Activated CD8-positive, alpha-beta memory T cell treated with anti-CD3 and anti-CD28 coated beads for 48 hours (primary cell): ENCODE results near the gene CHRM2.
"Not testable (repeated sequence)": the region's sequence is repeated elsewhere in the genome, so short reads cannot be mapped to it uniquely, and the experiment has no call there.

Experiments used
- DNase-seq, 3 experiments: peaks; one replicate each; pipeline ENCODE4 v3.0.0-alpha.2; 2020; ENCODE audit warnings: low read depth in 2 of 3, low spot score in 2 of 3

Gene CHRM2

GRCh38 chr7:136868496-136869000 is at the start of gene CHRM2:
Gene CHRM2 (plus strand): TSS chr7:136868652. CDS start chr7:137014866, 146,214 bp downstream.
- no peak for DNase-seq

- not testable (repeated sequence) for DNase-seq
These were observed 37.1 kb upstream of the CHRM2 start for GRCh38 chr7:136831398-136831797.

DNA sequence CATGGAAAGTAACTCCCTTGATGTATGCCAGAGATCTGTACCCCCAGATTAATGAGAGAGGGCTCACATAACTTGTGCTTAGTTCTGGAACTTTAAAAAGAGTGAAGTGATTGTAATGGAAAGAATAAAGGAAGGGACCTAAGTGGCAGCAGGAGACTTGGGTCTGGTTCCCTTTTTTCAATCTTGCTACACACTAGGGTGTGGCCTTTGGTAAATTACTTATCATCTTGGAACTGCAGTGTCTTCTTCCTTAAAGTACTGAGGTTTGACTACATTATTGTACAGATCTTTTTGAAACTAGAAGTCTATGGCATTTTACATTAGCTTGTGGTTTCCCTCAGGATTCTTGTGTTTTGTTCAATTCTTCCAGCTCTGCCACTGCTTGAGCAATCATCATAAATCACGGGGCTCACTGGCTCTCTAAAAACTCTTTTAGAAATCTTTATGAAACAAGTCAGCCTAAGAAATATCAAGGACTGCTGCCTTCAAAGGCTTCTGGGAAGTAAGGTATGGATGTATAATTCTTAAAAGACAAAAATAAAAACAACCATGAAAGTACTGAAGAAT is 22.5 kb upstream of the CHRM2 start:
- DNase-seq = no peak

DNA sequence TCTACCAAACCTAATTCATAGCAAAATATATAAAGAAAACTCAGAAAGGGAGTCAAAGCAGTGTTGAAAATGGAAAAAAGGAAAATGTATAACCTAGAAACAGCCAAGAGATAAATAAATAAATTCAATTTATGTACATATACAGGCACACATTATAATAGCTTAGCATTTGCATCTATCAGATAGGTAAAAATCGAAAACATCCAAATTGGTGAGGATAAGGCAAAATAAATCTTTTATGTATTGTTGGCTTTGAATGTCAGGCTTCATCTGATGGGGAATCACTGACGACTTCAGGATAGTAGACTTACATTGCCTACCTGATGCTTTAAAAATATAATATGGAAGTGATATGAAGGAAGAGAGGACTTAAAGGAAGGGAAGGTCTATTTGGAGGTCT is 20.6 kb upstream of the CHRM2 start:
- DNase-seq = no peak

- DNase-seq = no peak
These were observed 14.8 kb upstream of the CHRM2 start for GRCh38 chr7:136853654-136854053.

DNA sequence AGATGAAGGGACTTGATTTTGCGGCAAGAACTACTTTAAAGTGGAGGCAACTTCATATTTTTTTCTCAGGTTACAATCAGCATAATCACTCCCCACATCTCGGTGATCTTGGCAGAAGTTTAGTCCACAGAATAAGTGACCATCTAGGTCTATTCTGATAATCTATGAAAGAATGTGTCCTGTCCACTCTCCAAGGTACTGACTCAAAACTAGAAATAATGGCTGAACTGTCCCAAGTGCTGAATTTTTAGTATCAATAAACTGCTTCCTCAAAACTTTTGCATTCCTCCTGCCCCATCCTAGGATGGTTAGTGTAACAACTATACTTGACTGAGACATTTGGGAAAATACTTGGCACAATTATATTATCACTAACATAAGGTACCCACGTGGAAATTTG is 10.9 kb upstream of the CHRM2 start:
- DNase-seq = no peak

- no peak for DNase-seq
These were observed 8.6 kb upstream of the CHRM2 start for GRCh38 chr7:136859803-136860202.

DNA sequence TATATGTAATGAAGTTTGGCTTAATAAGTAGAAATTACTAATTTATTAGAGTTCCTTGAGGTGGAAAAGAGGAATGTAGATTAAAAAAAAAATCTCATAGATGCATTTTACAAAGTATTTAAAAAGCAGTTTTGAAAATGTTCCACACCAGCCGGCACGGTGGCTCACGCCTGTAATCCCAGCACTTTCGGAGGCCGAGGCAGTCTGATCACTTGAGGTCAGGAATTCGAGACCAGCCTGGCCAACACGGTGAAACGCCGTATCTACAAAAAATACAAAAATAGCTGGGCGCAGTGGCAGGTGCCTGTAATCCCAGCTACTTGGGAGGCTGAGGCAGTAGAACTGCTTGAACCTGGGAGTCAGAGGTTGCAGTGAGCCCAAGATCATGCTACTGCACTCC is 3.2 kb upstream of the CHRM2 start:
- no peak for DNase-seq

GRCh38 chr7:136865777-136866176 is 2.7 kb upstream of the CHRM2 start:
- no peak for DNase-seq

DNA sequence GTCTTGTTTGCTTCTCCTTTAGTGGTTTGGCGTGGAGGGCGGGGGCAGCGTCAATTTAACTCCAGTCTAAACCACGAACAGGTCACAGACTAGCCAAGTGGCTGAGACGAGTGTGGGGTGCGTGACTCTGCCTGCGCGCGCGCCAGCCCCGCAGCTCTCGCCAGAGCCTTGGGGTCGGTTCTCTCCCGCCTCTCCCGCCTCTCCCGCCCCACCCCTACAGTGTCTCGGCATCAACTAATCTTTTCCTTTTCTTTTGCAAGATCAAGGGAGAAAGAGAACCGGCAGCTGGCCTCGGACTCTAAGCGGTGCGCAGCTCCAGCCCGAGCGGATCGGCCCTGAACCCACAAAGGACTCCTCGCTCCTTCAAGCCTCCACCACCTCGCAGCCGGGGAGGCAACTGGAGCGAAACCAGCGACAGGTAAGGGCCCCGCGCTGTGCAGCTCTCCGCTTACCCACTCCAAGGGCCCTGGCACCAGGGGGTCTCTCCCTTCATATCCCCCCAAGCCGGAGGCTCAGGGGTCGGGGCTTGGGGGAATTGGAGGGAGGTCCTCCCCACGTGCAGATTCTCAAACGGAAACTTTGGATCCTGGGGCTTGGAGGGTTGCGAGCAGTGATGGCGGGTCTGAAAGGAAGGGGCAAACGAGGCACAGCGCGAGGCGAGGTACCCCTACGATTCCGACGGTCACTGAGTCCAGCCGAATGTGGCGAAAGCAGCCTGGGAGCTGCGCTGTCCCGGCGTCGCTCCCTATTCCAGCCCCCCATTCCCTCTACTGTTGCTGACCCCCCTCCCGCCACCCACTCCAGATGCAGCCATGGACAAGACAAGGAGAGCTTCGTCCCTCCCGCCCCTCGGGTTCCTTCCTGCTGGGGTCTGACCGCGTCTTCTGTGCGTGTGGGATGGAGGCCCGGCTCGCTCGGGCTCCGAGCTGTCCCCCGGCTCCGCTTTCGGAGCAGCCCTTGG is 829 bp downstream of the CHRM2 start:
- no peak for DNase-seq

- DNase-seq = no peak
These were observed 1.8 kb downstream of the CHRM2 start for GRCh38 chr7:136869991-136870865.

DNA sequence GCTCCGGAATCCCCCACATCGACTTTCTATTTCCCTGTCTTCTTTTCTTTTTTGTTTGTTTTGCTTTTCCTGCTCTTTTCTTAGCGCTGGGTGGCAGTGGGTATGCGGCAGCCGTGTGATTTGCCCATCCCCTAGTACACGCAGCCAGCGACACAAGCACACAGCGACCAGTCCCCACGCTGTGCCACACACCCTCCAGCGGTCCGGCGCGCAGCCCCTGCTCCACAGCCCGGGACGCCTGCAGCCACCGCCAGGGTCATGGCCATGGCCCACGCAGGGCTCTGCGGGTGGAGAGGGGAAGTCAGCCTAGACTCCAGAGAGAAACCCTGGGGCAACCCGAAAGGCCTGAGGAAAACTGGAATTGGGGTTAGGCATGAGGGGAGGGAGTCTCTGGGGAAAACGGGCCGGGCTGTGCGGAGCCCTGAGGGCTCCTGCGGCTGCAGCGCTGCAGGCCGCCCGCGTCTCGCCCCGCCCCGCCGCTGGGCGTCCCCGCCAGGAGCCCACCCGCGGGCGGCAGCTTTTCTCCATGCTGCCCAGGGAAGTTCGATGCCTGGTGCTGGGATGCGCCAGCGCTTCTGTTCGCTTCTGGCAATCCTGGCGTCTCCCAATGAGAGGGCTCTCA is 2.5 kb downstream of the CHRM2 start:
- DNase-seq = no peak

GRCh38 chr7:136874393-136875032 is 6.1 kb downstream of the CHRM2 start:
- DNase-seq = no peak

- DNase-seq = no peak
These were observed 9.1 kb downstream of the CHRM2 start for GRCh38 chr7:136877509-136877908.

DNA sequence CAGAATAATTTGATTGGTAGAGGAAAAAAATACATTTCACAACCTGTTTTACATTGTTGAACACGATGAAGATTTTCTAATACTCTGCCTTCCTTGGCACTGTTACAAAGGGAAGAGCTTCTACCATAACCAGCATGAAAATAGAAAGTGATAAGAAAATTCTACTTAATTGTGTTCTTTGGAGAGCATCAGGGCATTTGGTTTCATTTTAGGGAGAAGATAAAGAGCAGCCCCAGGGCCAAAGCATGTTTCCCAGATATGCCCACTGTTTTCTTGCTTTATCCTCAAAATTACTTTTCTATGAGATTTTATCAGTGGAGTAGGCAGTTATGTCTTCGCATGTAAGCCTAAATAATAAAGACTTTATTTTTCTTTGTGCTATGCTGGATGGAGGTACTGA is 9.5 kb downstream of the CHRM2 start:
- no peak for DNase-seq

DNA sequence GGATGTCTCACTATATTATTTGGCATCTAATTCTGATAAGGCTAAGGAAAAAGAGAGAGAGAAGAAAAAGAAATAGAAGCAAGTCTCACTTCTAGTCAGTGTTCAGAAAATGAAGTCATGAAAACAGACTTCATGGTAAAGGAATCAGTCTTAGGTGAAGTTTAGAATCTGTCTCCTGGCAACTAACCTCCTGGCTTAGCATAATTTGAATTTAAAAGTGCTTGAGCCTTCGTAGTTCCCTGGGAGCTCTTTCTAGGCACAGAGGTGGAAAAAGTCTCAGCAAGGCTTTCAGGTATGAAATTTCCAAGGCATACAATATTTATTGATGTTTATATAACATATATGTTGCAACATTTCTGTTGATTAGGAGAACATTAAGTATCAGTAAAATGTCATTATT is 10.4 kb downstream of the CHRM2 start:
- DNase-seq = no peak

DNA sequence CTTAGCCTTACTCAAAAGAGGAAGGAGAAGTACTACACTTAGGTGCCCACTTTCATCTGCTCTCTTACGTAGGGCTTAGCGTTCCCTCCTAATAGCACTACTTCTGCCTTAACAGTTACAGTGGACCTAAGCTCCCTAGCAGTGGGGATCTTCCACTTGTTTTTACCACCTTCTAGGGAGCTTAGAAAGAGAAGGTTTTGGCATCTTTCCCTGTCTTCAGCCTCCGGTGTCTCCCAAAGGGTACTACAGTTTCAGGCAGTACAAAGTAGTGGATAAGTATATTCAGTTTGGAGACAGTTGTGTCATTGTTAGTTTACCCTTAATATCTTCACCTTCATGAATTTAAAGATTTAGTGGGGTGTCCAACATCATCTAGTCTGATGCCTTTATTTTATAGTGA is 14.6 kb downstream of the CHRM2 start:
- no peak for DNase-seq

- no peak for DNase-seq
These were observed 16.0 kb downstream of the CHRM2 start for GRCh38 chr7:136884492-136884891.

DNA sequence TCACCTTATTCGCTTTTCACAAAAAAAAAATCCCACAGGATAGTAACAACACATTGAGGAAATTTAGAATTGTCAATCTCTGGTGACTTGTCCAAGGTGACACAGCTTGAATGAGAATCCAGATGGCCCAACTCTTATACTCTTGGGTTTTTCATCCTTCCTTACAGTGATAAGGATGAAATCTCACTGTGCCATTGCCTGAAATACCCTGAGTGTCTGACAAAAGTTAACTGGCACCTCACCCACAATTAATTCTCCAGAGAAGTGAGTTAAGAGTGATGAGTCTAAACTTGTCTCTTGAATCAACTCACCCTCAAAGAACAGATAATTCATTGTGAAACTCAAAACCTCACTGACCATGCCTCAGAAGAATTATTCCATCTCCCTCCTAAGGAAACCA is 18.9 kb downstream of the CHRM2 start:
- no peak for DNase-seq

- DNase-seq = no peak
These were observed 21.9 kb downstream of the CHRM2 start for GRCh38 chr7:136890399-136890798.

- no peak for DNase-seq
These were observed 23.4 kb downstream of the CHRM2 start for GRCh38 chr7:136891850-136892249.
